Ovary (tissue), 3 donors: Measurements from ENCODE around the gene ACOT6.

Source experiments
- CTCF ChIP-seq, 3 donors: fragments of 450-650 bp in 2 of 3; fragments of 200-600 bp in 1 of 3; IDR thresholded peaks; one replicate each; pipeline versions ENCODE4 v1.5.1 to v1.8.0; 2016 to 2022; ENCODE audit warnings: antibody characterized with exemption in 3 of 3, mild to moderate bottlenecking in 1 of 3
- EP300 ChIP-seq: sonication (generic); formaldehyde crosslinking; IDR thresholded peaks from one replicate; pipeline ENCODE4 v1.6.1; 2017; ENCODE audit warnings: antibody characterized with exemption
- POLR2A ChIP-seq: fragments of 450-650 bp; IDR thresholded peaks from one replicate; pipeline ENCODE4 v1.6.1; 2017; ENCODE audit warnings: antibody characterized with exemption, mild to moderate bottlenecking, moderate library complexity
- donor health status: DM: no; HTN: no; CAD: no.

GRCh38 chr14:73667854-73668253 lies 55.5 kb downstream of the ACOT6 start:
- no peak for TF ChIP-seq EP300
- TF ChIP-seq CTCF (IDR thresholded peaks at IDR 0.05), result no peak
- TF ChIP-seq POLR2A, result no peak
